ENCODE data around the gene PTAFR.

PTAFR gene

GRCh38 chr1:28159243-28159642, 17.2 kb downstream of the PTAFR start:
- peaks cover 15 to 25% of the 10 kb centered on the region in 2 donors for H3K4me1 ChIP-seq (ENCODE audit: control insufficient read depth in 1 of 2, insufficient read depth in 2 of 2, low read length in 2 of 2)

DNA sequence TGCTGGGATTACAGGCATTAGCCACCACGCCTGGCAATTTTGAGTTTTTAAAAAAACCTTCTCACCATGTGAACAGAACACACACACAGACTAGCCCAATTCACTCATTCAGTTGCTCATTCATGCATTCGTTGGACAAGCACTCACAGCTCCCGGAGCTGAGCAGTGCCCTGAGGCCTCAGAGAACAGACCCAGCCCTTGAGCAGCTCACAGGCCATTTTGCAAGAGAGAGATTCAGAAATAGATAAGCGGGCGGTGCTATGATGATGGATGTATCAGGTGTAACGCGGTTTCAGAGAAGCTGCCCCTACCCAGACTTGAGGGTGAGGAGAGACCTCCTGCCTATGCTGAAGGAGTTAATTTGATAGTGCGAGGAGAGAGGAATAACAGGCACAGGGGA, 18.6 kb downstream of the PTAFR start:
- Histone ChIP-seq H3K4me3 (ENCODE audit: low read depth in 1 of 2, low read length in 2 of 2) (no peak overlapping the region), H3K9ac (ENCODE audit: low read depth in 1 of 2, low read length in 2 of 2) (no peak overlapping the region), H3K27ac (ENCODE audit: low read depth, low read length) (no peak overlapping the region), H3K9me3 (ENCODE audit: control insufficient read depth in 1 of 2, low read length in 2 of 2) (no peaks in the 10 kb centered on the region), H3K27me3 (ENCODE audit: control insufficient read depth in 1 of 2, insufficient read depth in 2 of 2, low read length in 2 of 2) (no peaks in the 10 kb centered on the region), H3K36me3 (ENCODE audit: control insufficient read depth in 1 of 2, insufficient read depth in 2 of 2, low read length in 2 of 2) (no peaks in the 10 kb centered on the region), H3K4me1 (ENCODE audit: control insufficient read depth in 1 of 2, insufficient read depth in 2 of 2, low read length in 2 of 2) (peaks cover 10 to 13% of the 10 kb centered on the region in 2 donors)

More at GRCh38 chr1:28159243-28159642, 17.2 kb downstream of the PTAFR start:
- H3K36me3 ChIP-seq (ENCODE audit: control insufficient read depth in 1 of 2, insufficient read depth in 2 of 2, low read length in 2 of 2): no peaks in the 10 kb centered on the region
- no peak overlapping the region for H3K27ac ChIP-seq (ENCODE audit: low read depth, low read length)
- H3K27me3 ChIP-seq (ENCODE audit: control insufficient read depth in 1 of 2, insufficient read depth in 2 of 2, low read length in 2 of 2): no peaks in the 10 kb centered on the region
- H3K9ac ChIP-seq (ENCODE audit: low read depth in 1 of 2, low read length in 2 of 2): no peak overlapping the region
- H3K9me3 ChIP-seq (ENCODE audit: control insufficient read depth in 1 of 2, low read length in 2 of 2): no peaks in the 10 kb centered on the region
- no peak overlapping the region for H3K4me3 ChIP-seq (ENCODE audit: low read depth in 1 of 2, low read length in 2 of 2)

DNA sequence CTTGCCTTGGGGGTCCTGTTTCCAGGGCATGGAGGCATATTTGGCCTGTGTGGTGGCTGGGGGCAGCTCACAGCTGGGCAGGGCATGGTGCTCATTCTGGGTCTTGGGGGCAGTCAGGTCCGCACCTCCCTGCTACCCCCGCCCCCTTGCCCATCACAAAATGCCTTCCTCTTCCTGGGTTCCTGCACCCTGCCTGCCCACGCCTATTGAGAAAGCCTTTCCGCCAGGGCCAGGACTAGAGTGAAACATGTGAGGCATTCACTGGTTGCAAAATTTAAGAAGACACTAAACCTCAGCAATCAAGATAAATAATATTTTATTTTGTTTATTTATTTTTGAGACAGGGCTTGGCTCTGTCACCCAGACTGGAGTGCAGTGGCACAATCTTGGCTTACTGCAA, 19.7 kb downstream of the PTAFR start:
- H3K9me3 ChIP-seq (ENCODE audit: control insufficient read depth in 1 of 2, low read length in 2 of 2): no peaks in the 10 kb centered on the region
- no peak overlapping the region for H3K9ac ChIP-seq (ENCODE audit: low read depth in 1 of 2, low read length in 2 of 2)
- H3K4me3 ChIP-seq (ENCODE audit: low read depth in 1 of 2, low read length in 2 of 2): no peak overlapping the region
- H3K27me3 ChIP-seq (ENCODE audit: control insufficient read depth in 1 of 2, insufficient read depth in 2 of 2, low read length in 2 of 2): no peaks in the 10 kb centered on the region
- no peak overlapping the region for H3K27ac ChIP-seq (ENCODE audit: low read depth, low read length)
- no peaks in the 10 kb centered on the region for H3K36me3 ChIP-seq (ENCODE audit: control insufficient read depth in 1 of 2, insufficient read depth in 2 of 2, low read length in 2 of 2)
- peaks cover 8 to 10% of the 10 kb centered on the region in 2 donors for H3K4me1 ChIP-seq (ENCODE audit: control insufficient read depth in 1 of 2, insufficient read depth in 2 of 2, low read length in 2 of 2)

DNA sequence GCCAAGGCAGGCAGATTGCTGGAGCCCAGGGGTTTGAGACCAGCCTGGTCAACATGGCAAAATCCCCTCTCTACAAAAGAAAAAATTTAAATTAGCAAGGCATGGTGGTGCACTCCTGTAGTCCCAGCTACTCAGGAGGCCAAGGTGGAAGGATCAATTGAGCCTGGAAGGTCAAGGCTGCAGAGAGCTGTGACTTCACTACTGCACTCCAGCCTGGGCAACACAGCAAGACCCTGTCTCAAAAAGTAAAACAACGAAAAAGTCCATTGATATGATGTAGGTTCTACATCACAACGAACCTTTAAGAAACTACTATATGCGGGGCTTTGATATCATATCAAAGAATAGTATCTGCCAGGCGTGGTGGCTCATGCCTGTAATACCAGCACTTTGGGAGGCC, 20.9 kb downstream of the PTAFR start:
- Histone ChIP-seq H3K27ac (ENCODE audit: low read depth, low read length) (no peak overlapping the region), H3K4me1 (ENCODE audit: control insufficient read depth in 1 of 2, insufficient read depth in 2 of 2, low read length in 2 of 2) (peaks cover 2 to 5% of the 10 kb centered on the region in 2 donors), H3K4me3 (ENCODE audit: low read depth in 1 of 2, low read length in 2 of 2) (no peak overlapping the region)

GRCh38 chr1:28154078-28154594, 22.4 kb downstream of the PTAFR start:
- Histone ChIP-seq H3K4me1 (ENCODE audit: control insufficient read depth in 1 of 2, insufficient read depth in 2 of 2, low read length in 2 of 2) (peaks cover 0 to 4% of the 10 kb centered on the region in 2 donors), H3K9ac (ENCODE audit: low read depth in 1 of 2, low read length in 2 of 2) (no peak overlapping the region), H3K27me3 (ENCODE audit: control insufficient read depth in 1 of 2, insufficient read depth in 2 of 2, low read length in 2 of 2) (no peaks in the 10 kb centered on the region), H3K4me3 (ENCODE audit: low read depth in 1 of 2, low read length in 2 of 2) (no peak overlapping the region), H3K9me3 (ENCODE audit: control insufficient read depth in 1 of 2, low read length in 2 of 2) (no peaks in the 10 kb centered on the region), H3K27ac (ENCODE audit: low read depth, low read length) (no peak overlapping the region), H3K36me3 (ENCODE audit: control insufficient read depth in 1 of 2, insufficient read depth in 2 of 2, low read length in 2 of 2) (peaks cover 0 to 9% of the 10 kb centered on the region in 2 donors)

More for the DNA sequence above, 20.9 kb downstream of the PTAFR start:
- Histone ChIP-seq H3K9me3 (ENCODE audit: control insufficient read depth in 1 of 2, low read length in 2 of 2) (no peaks in the 10 kb centered on the region), H3K27me3 (ENCODE audit: control insufficient read depth in 1 of 2, insufficient read depth in 2 of 2, low read length in 2 of 2) (no peaks in the 10 kb centered on the region), H3K9ac (ENCODE audit: low read depth in 1 of 2, low read length in 2 of 2) (no peak overlapping the region), H3K36me3 (ENCODE audit: control insufficient read depth in 1 of 2, insufficient read depth in 2 of 2, low read length in 2 of 2) (peaks cover 0 to under 1% of the 10 kb centered on the region in 2 donors)

GRCh38 chr1:28150125-28150780, 26.2 kb downstream of the PTAFR start:
- H3K9me3 ChIP-seq (ENCODE audit: control insufficient read depth in 1 of 2, low read length in 2 of 2): no peaks in the 10 kb centered on the region

GRCh38 chr1:28148880-28149195, 27.7 kb downstream of the PTAFR start:
- no peaks in the 10 kb centered on the region for H3K9me3 ChIP-seq (ENCODE audit: control insufficient read depth in 1 of 2, low read length in 2 of 2)
- H3K4me1 ChIP-seq (ENCODE audit: control insufficient read depth in 1 of 2, insufficient read depth in 2 of 2, low read length in 2 of 2): peaks cover 0 to 4% of the 10 kb centered on the region in 2 donors
- no peaks in the 10 kb centered on the region for H3K27me3 ChIP-seq (ENCODE audit: control insufficient read depth in 1 of 2, insufficient read depth in 2 of 2, low read length in 2 of 2)
- no peak overlapping the region for H3K4me3 ChIP-seq (ENCODE audit: low read depth in 1 of 2, low read length in 2 of 2)
- H3K36me3 ChIP-seq (ENCODE audit: control insufficient read depth in 1 of 2, insufficient read depth in 2 of 2, low read length in 2 of 2): peaks cover 2 to 9% of the 10 kb centered on the region in 2 donors
- no peak overlapping the region for H3K27ac ChIP-seq (ENCODE audit: low read depth, low read length)
- H3K9ac ChIP-seq (ENCODE audit: low read depth in 1 of 2, low read length in 2 of 2): no peak overlapping the region

More at GRCh38 chr1:28150125-28150780, 26.2 kb downstream of the PTAFR start:
- Histone ChIP-seq H3K36me3 (ENCODE audit: control insufficient read depth in 1 of 2, insufficient read depth in 2 of 2, low read length in 2 of 2) (peaks cover 2 to 9% of the 10 kb centered on the region in 2 donors), H3K27ac (ENCODE audit: low read depth, low read length) (no peak overlapping the region), H3K4me3 (ENCODE audit: low read depth in 1 of 2, low read length in 2 of 2) (no peak overlapping the region), H3K27me3 (ENCODE audit: control insufficient read depth in 1 of 2, insufficient read depth in 2 of 2, low read length in 2 of 2) (no peaks in the 10 kb centered on the region), H3K4me1 (ENCODE audit: control insufficient read depth in 1 of 2, insufficient read depth in 2 of 2, low read length in 2 of 2) (peaks cover 0 to 4% of the 10 kb centered on the region in 2 donors), H3K9ac (ENCODE audit: low read depth in 1 of 2, low read length in 2 of 2) (no peak overlapping the region)

GRCh38 chr1:28147264-28148094, 29.0 kb downstream of the PTAFR start:
- H3K9ac ChIP-seq (ENCODE audit: low read depth in 1 of 2, low read length in 2 of 2): no peak overlapping the region
- H3K4me1 ChIP-seq (ENCODE audit: control insufficient read depth in 1 of 2, insufficient read depth in 2 of 2, low read length in 2 of 2): no peaks in the 10 kb centered on the region
- H3K9me3 ChIP-seq (ENCODE audit: control insufficient read depth in 1 of 2, low read length in 2 of 2): no peaks in the 10 kb centered on the region
- no peak overlapping the region for H3K27ac ChIP-seq (ENCODE audit: low read depth, low read length)
- peaks cover 2 to 9% of the 10 kb centered on the region in 2 donors for H3K36me3 ChIP-seq (ENCODE audit: control insufficient read depth in 1 of 2, insufficient read depth in 2 of 2, low read length in 2 of 2)
- no peak overlapping the region for H3K4me3 ChIP-seq (ENCODE audit: low read depth in 1 of 2, low read length in 2 of 2)
- no peaks in the 10 kb centered on the region for H3K27me3 ChIP-seq (ENCODE audit: control insufficient read depth in 1 of 2, insufficient read depth in 2 of 2, low read length in 2 of 2)

- Histone ChIP-seq H3K4me1 (ENCODE audit: control insufficient read depth in 1 of 2, insufficient read depth in 2 of 2, low read length in 2 of 2) (no peaks in the 10 kb centered on the region), H3K9ac (ENCODE audit: low read depth in 1 of 2, low read length in 2 of 2) (no peak overlapping the region), H3K9me3 (ENCODE audit: control insufficient read depth in 1 of 2, low read length in 2 of 2) (no peaks in the 10 kb centered on the region), H3K4me3 (ENCODE audit: low read depth in 1 of 2, low read length in 2 of 2) (no peak overlapping the region), H3K36me3 (ENCODE audit: control insufficient read depth in 1 of 2, insufficient read depth in 2 of 2, low read length in 2 of 2) (peaks cover 2 to 9% of the 10 kb centered on the region in 2 donors), H3K27ac (ENCODE audit: low read depth, low read length) (no peak overlapping the region), H3K27me3 (ENCODE audit: control insufficient read depth in 1 of 2, insufficient read depth in 2 of 2, low read length in 2 of 2) (no peaks in the 10 kb centered on the region)
These were observed 30.8 kb downstream of the PTAFR start for GRCh38 chr1:28145728-28146127.
